Fibroblast of villous mesenchyme (primary cell): ENCODE results near the gene MED13L. TPM values are rescaled to one million over a fixed set of nuclear protein-coding genes. Genes with fewer than 3 reads are reported as not detected.

Source experiments
- DNase-seq: peaks from one replicate; pipeline ENCODE4 v3.0.0-alpha.2; 2010; ENCODE audit warnings: low read depth
- H3K4me3 ChIP-seq: 2 replicates; pipeline ENCODE4 v1.5.1; 2011; ENCODE audit warnings: low read depth, mild to moderate bottlenecking, low read length
- total RNA-seq: library from RNA; depleted of rRNA; stranded (reverse); fragments of >200 nt; gene quantifications from 2 replicates; pipeline ENCODE4 v1.2.3, GENCODE V29; 2012
- TF ChIP-seq, protein P1 (sequence below): IDR thresholded peaks from 2 replicates; pipeline ENCODE4 v1.5.1; 2012; ENCODE audit warnings: low read depth, mild to moderate bottlenecking, low read length; ENCODE audit not compliant: insufficient read depth

Gene MED13L
- total RNA-seq, 1 donor, result 189 TPM

DNA sequence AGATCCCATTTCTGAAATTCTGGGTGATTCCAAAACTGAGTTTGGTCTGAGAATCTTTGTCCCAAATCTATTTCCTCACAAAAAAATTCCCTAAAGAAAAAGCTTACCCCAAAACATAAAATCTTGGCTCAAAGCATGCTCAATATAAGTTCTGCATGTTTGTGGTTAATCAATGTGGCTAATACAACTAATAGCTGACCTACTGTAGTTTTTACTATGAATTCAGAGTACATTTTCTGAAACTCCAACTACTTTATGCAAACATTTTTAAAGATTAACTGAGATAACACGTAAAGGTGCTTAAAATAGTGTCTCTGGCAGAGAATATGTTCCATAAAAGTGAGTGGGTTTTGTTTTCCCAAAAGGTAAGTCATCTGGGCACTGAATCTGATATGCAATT, 133.1 kb downstream of the MED13L start:
- no peak for DNase-seq
- H3K4me3 ChIP-seq, result no peak overlapping the region
- TF ChIP-seq, protein P1, sequence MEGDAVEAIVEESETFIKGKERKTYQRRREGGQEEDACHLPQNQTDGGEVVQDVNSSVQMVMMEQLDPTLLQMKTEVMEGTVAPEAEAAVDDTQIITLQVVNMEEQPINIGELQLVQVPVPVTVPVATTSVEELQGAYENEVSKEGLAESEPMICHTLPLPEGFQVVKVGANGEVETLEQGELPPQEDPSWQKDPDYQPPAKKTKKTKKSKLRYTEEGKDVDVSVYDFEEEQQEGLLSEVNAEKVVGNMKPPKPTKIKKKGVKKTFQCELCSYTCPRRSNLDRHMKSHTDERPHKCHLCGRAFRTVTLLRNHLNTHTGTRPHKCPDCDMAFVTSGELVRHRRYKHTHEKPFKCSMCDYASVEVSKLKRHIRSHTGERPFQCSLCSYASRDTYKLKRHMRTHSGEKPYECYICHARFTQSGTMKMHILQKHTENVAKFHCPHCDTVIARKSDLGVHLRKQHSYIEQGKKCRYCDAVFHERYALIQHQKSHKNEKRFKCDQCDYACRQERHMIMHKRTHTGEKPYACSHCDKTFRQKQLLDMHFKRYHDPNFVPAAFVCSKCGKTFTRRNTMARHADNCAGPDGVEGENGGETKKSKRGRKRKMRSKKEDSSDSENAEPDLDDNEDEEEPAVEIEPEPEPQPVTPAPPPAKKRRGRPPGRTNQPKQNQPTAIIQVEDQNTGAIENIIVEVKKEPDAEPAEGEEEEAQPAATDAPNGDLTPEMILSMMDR, result no peak

DNA sequence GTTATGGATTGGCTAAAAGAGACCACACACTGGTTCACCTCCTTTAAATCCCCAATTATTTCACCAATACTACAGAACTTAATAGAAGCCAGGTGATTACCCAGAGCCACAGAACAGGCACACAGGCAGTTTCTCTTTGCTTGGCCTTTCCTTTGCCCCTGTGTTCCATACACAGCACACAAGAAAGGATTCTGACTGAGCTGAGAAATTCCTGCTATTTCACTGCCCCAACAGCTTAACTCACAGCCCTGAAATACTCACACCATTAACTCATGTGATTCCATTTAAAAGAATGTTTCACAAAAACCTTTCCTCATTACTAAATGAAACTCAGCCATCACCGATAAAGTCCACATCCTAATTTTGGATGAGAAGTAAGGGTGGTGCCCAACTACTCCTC, 133.6 kb downstream of the MED13L start:
- TF ChIP-seq, protein P1, result no peak
- H3K4me3 ChIP-seq, result no peak overlapping the region
- DNase-seq, result peak; percentile 84

DNA sequence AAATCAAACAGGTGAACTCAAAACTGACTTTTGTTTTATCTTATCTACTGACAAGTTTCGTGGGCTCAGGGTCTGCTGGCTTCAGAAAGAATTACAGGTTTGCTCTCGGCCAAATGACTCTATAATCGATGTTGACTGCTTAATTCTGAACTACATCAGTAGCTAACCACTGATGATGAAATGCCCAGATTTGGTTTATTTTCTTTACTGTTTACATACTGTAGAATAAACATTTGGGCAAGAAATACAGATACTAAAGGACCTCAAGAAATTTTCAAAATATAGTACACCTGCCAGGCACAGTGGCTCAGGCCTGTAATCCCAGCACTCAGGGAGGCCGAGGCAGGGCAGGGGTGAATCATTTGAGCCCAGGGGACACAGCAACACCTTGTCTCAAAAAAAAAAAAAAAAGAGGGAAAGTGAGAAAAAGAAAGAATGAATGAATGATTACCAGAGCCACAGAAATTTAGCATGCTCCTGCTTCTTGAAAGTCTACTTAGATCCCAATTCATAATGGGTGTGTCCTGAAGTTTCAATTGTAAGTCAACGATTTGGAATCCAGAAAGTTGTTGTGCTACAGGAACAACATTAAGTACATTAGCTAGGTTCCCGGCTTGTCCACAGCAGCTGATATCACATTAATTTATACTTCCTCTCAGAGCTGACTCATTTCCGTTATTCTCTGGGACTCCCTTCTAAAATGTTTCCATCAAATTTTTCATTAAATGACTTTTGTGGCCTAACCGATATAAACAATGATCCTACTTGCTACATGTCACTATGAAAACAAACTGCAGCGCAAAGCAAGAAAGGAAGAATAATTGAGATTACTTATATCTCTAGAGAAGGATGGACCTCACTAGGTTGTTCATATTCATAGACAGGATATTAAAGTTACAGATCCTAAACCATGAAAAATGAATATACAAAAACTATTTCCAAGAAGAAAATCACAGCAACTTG, 134.3 kb downstream of the MED13L start:
- H3K4me3 ChIP-seq, result no peak overlapping the region
- peak; percentile 85 for DNase-seq
- TF ChIP-seq, protein P1, result no peak

DNA sequence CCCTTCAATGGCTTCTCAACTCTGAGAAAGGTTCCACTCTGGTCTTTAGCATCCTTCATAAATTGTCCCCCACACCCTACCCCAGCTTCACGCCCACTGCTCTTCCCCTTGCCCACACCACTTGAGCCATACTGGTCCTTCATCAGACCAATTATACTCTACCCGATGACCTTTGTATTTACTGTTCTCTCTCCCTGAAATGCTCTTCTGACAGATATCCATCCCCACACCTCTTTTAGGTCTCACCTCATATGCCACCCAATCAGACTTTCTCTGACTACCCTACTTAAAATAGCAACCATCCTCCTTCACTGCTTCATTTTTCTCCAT, 135.7 kb downstream of the MED13L start:
- no peak for DNase-seq
- TF ChIP-seq, protein P1, result no peak
- no peak overlapping the region for H3K4me3 ChIP-seq

DNA sequence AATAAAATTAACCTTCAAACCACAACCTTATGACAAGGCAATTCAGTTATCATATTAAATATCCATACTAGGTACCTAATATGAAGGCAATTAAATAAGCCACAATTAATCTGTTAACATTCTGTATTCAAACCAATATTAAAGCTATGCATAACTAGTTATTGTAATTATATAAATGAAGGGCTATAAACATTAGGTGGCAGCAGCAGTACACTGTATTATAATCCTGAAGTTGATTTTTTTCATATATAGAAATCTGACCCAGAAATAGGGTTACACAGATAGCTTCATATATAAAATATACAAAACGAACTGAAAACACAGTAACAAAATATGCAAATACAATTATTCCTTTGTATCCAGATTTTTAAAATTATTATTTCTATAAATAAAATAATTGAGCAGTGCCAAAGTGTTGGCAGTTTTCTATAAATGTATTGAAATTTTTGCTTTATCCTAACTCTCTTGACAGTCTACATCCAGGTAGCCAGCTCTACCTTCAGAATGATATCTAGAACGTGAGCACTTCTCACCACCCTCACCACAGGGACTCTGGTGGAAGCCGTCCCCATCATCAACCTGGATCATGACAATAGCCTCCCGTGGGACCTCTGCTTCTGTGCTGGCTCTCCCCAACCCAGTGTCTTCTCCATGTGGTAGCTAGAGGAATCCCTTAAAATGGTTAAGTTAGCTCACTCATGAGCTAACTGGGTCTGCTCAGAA, 136.2 kb downstream of the MED13L start:
- TF ChIP-seq, protein P1, result peak; percentile 11
- no peak for DNase-seq
- H3K4me3 ChIP-seq, result no peak overlapping the region

DNA sequence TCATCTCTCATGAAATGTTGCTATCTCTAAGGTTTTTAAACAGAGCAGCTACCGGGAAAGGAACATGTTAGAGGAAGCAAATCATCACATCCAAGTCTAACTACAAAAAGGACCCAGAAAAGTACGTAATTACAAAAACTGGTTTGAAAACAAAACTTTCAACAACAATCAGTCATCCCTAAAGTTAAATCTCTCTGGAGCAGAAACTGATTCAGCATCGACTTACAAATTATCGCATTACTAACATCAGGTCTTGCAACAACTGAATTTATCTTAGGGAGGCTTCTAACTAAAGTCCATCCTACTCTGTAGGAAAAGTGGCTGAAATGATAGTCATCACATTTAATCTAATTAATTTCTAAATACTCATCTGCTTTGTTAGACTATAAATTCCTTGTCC, 137.0 kb downstream of the MED13L start:
- no peak overlapping the region for H3K4me3 ChIP-seq
- DNase-seq, result no peak
- TF ChIP-seq, protein P1, result no peak
